ENCODE results near the gene FNIP2.

GRCh38 chr4:158778156-158778711 lies 9.4 kb downstream of the FNIP2 start:
- TF ChIP-seq CTCF (IDR thresholded peaks at IDR 0.05) (no peak), POLR2AphosphoS5 (IDR thresholded peaks at IDR 0.05; ENCODE audit: insufficient read depth in 1 of 2, low read depth in 1 of 2) (no peak)

Data from vagina (tissue), 2 donors.